AG09309 (cell line): ENCODE measurements around the gene OVOL3.
"Not testable (repeated sequence)": the region's sequence is repeated elsewhere in the genome, so short reads cannot be mapped to it uniquely, and the experiment has no call there.

Experiments used
- DNase-seq: peaks from one replicate; pipeline ENCODE4 v3.0.0-alpha.2; 2010; ENCODE audit warnings: low read depth
- H3K4me3 ChIP-seq: 2 replicates; pipeline ENCODE4 v1.5.1; 2011; ENCODE audit warnings: mild to moderate bottlenecking, low read depth, low read length, moderate library complexity; ENCODE audit not compliant: control insufficient read depth
- TF ChIP-seq, protein P1 (sequence below): IDR thresholded peaks from 2 replicates; pipeline ENCODE4 v1.5.1; 2011; ENCODE audit warnings: mild to moderate bottlenecking, low read depth, low read length, inconsistent platforms; ENCODE audit not compliant: insufficient read depth, control insufficient read depth; ENCODE audit errors: missing control alignments

The OVOL3 gene

DNA sequence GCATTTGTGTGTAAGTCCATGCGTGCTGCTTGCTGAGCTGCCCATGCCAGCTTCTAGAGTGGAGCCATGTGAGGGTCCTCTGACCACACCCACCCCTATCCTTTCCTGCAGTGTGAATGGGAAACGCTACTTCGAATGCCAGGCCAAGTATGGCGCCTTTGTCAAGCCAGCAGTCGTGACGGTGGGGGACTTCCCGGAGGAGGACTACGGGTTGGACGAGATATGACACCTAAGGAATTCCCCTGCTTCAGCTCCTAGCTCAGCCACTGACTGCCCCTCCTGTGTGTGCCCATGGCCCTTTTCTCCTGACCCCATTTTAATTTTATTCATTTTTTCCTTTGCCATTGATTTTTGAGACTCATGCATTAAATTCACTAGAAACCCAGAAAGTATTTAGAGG lies 14.6 kb downstream of the OVOL3 start:
- DNase-seq = no peak
- no peak overlapping the region for H3K4me3 ChIP-seq
- TF ChIP-seq, protein P1, sequence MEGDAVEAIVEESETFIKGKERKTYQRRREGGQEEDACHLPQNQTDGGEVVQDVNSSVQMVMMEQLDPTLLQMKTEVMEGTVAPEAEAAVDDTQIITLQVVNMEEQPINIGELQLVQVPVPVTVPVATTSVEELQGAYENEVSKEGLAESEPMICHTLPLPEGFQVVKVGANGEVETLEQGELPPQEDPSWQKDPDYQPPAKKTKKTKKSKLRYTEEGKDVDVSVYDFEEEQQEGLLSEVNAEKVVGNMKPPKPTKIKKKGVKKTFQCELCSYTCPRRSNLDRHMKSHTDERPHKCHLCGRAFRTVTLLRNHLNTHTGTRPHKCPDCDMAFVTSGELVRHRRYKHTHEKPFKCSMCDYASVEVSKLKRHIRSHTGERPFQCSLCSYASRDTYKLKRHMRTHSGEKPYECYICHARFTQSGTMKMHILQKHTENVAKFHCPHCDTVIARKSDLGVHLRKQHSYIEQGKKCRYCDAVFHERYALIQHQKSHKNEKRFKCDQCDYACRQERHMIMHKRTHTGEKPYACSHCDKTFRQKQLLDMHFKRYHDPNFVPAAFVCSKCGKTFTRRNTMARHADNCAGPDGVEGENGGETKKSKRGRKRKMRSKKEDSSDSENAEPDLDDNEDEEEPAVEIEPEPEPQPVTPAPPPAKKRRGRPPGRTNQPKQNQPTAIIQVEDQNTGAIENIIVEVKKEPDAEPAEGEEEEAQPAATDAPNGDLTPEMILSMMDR = no peak

DNA sequence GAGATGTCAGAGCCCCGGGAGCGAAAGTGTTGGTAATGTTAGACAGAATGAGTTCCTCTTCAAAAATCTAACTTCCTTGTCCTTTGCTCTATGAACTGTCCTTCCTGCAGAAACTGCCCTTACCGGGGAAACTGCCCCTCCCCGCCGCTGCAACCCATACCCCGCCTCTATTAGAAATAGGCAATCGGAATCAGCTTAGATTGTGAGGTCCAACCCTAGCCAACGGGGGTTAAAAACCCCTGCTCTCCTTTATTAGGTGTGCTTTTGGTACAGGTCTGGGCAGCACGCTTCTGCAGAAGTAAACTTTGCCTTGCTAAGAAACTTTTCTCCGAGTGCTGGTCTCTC lies 17.4 kb downstream of the OVOL3 start:
- no peak for DNase-seq
- H3K4me3 ChIP-seq = peak overlapping the region; percentile 54
- TF ChIP-seq, protein P1 = no peak

DNA sequence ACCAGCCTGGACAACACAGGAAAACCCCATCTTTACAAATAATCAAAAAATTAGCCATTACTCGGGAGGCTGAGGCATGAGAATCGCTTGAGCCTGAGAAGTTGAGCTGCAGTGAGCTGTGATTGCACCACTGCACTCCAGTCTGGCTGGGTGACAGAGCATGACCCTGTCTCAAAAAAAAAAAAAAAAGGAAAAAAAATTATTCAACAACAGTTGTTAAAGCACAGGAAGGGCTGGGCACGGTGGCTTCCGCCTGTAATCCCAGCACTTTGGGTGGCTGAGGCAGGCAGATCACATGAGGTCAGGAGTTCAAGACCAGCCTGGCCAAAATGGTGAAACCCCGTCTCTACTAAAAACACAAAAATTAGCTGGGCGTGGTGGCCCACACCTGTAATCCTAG lies 20.3 kb downstream of the OVOL3 start:
- not testable (repeated sequence) for H3K4me3 ChIP-seq, DNase-seq

DNA sequence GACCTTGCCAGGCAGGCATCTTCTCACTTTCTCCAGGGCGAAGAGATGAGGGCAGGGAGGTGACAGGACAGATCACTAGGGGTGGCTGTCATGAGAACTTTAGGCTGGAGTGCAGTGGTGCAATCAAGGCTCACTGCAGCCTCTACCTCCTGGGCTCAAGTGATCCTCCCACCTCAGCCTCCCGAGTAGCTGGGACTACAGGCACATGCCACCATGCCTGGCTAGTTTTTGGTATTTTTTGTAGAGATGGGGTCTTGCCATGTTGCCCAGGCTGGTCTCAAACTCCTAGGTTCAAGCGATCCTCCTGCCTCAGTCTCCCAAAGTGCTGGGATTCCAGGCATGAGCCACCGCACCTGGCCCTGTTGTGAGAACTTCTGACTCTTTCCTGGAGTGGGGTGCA lies 23.9 kb downstream of the OVOL3 start:
- DNase-seq, H3K4me3 ChIP-seq: not testable (repeated sequence)

DNA sequence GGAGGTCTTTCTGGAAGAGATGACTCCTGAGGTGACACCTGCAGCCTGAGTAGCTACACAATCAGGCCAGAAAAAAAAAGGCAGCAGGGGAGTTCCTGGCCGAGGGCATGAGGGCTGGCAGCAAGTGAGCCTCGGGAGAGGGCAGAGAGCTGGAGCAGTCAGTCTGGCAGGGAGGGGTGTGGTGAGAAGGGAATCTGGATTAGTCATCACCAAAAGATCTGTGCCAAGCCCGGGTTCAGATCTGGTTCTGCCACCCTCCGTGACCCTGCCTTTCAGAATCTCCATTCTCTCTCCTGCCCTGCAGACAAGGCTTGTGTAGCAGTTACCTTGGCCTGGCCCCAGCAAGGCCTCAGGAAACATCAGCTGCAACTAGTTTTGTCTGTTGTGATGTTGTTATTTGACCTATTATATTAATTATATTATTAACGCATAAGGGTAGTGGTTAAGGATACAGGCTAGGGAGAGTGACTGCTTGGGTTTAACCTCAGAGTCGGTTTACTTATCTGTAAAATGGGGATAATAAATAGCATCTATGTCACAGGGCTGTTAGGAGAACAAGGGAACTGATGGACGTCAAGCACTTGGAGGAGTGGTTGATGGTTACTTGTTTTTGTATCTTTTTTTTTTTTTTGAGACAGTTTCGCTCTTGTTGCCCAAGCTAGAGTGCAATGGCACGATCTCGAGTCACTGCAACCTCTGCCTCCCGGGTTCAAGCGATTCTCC lies 26.2 kb downstream of the OVOL3 start:
- TF ChIP-seq, protein P1 = no peak
- H3K4me3 ChIP-seq = no peak overlapping the region
- no peak for DNase-seq

DNA sequence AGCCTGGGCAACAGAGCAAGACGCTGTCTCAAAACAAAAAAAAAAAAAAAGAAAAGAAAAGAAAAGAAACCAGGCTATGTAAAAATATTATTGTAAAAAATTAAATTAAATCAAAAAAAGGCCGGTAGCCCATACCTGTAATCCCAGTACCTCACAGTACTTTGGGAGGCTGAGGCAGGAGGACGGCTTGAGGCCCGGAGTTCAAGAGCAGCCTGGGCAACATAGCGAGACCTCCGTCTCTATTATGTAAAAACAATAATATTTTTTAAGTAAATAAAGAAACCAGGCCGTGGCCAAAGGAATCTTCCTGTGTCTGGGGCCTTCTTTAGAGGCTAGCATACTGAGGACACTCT lies 28.2 kb downstream of the OVOL3 start:
- DNase-seq = no peak
- peak overlapping the region; percentile 99 for H3K4me3 ChIP-seq
- TF ChIP-seq, protein P1 = no peak

DNA sequence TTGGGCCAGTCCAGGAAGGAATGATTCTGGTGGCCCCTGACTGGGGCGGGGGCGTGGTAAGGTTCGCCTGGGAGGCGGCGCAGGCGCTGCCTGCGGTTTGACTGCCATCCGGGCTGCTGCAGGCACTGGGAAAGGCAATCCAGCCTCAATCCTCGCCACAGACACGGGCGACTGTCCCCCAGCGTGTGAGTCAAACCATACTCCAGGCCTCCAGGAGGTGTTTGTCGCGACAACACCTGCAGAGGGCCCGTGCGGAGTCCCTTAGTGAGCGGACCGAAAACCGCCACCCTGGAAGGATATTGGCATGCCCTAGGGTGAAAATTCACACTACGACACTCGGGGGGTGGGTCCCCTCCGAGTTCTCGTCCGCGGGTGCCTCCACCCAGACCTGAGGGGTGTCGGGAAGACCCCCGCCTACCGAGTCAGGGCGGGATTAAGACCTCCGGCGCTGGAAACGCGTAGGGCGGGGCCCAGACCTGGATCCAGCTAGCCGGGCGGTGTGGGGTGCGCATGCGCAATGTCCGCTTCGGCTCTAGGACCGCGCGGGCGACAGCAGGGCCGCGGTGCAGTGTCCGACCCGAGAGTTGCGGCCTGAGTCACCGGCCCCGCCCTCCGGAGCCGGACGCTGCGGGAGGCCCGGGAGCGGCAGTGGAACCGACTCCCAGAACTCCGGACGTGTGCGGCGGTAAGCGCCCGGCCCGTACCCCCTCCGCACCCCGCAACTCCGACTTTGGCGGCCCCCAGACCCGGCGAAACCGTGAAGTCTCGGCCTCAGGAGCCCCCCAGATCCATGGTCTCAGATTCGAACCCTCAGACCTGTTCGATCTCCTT lies 28.7 kb downstream of the OVOL3 start, which contains the start of gene CAPNS1:
Gene CAPNS1 (plus strand): TSS at position 594 of the 831 bp plus-strand sequence. CDS start 946 bp downstream, outside the sequence.
- peak; percentile 71 for DNase-seq
- TF ChIP-seq, protein P1 = peak; percentile 7
- peak within 1 kb of the TSS; percentile 99 for H3K4me3 ChIP-seq
